ENCODE results near the gene OR51G2. TPM values are rescaled to one million over a fixed set of nuclear protein-coding genes. Genes with fewer than 3 reads are reported as not detected.

Gene OR51G2
- total and polyA plus RNA-seq, 2 experiments from 2014 or later = not detected

DNA sequence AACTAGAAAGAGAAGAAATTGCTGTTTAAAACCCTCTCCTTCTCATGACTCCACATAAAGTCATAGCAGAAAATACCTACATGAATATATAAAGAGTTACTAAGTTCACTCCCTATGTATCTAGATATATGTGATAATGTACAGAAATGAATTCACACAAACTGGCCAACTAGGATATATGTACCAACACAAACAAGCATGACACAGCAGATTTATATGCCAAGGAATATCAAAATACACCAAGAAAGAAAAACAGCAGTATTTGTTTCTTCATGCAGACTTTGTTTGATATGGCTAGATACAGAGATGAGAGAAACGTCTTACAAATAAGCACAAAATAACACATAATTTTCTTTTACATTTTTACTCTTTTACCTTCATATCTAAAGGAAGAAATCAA, 3.2 kb upstream of the OR51G2 start:
- Histone ChIP-seq H3K9ac (no peak overlapping the region), H3K9me2 (ENCODE audit: insufficient read depth) (no peaks in the 10 kb centered on the region), H4K20me1 (ENCODE audit: insufficient read depth) (no peaks in the 10 kb centered on the region), H3K27ac (no peak overlapping the region), H2AFZ (no peak overlapping the region), H3K27me3 (replicated peaks; ENCODE audit: insufficient read depth) (no peaks in the 10 kb centered on the region), H3K4me1 (ENCODE audit: insufficient read depth) (no peaks in the 10 kb centered on the region), H3F3A (ENCODE audit: insufficient read depth) (no peaks in the 10 kb centered on the region), H3K9me3 (ENCODE audit: low read depth) (no peaks in the 10 kb centered on the region), H3K4me3 (no peak overlapping the region), H3K4me2 (ENCODE audit: unreplicated experiment) (no peak overlapping the region), H3K79me2 (ENCODE audit: insufficient read depth) (no peaks in the 10 kb centered on the region), H3K36me3 (ENCODE audit: low read depth) (no peaks in the 10 kb centered on the region)
- TF ChIP-seq EZH2phosphoT487 (IDR thresholded peaks at IDR 0.05; ENCODE audit: insufficient read depth, low read depth) (no peak), EZH2 (IDR thresholded peaks at IDR 0.05; ENCODE audit: insufficient read depth, poor library complexity, severe bottlenecking) (no peak)
- WGBS, 2 experiments (ENCODE audit: low coverage in 1 of 2, low lambda C conversion rate in 2 of 2, missing lambda C conversion rate in 2 of 2) = 0 to 5% methylated on average over 1 of the region's 1 CpG
- in situ Hi-C loops (cut with MboI) = no loop called here
- DNase-seq = no peak

- H4K20me1 ChIP-seq (ENCODE audit: insufficient read depth) = no peaks in the 10 kb centered on the region
- no peak overlapping the region for H3K9ac ChIP-seq
- H2AFZ ChIP-seq = no peak overlapping the region
- no peaks in the 10 kb centered on the region for H3K27me3 ChIP-seq (replicated peaks; ENCODE audit: insufficient read depth)
- H3K9me2 ChIP-seq (ENCODE audit: insufficient read depth) = no peaks in the 10 kb centered on the region
- in situ Hi-C loops (cut with MboI) = no loop called here
- no peak for DNase-seq
- no peak overlapping the region for H3K27ac ChIP-seq
- no peak overlapping the region for H3K4me2 ChIP-seq (ENCODE audit: unreplicated experiment)
- no peak overlapping the region for H3K4me3 ChIP-seq
- H3K9me3 ChIP-seq (ENCODE audit: low read depth) = no peaks in the 10 kb centered on the region
- H3K4me1 ChIP-seq (ENCODE audit: insufficient read depth) = no peaks in the 10 kb centered on the region
- 0 to 2% methylated on average over 1 of the region's 1 CpG for WGBS, 2 experiments (ENCODE audit: low coverage in 1 of 2, low lambda C conversion rate in 2 of 2, missing lambda C conversion rate in 2 of 2)
- H3K36me3 ChIP-seq (ENCODE audit: low read depth) = no peaks in the 10 kb centered on the region
- no peaks in the 10 kb centered on the region for H3F3A ChIP-seq (ENCODE audit: insufficient read depth)
- H3K79me2 ChIP-seq (ENCODE audit: insufficient read depth) = no peaks in the 10 kb centered on the region
- no peak for TF ChIP-seq EZH2phosphoT487 (IDR thresholded peaks at IDR 0.05; ENCODE audit: insufficient read depth, low read depth)
- TF ChIP-seq EZH2 (IDR thresholded peaks at IDR 0.05; ENCODE audit: insufficient read depth, poor library complexity, severe bottlenecking) = no peak
These were observed 2.6 kb upstream of the OR51G2 start for GRCh38 chr11:4921796-4922195.

GRCh38 chr11:4916581-4916980, 2.6 kb downstream of the OR51G2 start:
- no peaks in the 10 kb centered on the region for H3K36me3 ChIP-seq (ENCODE audit: low read depth)
- H3K27ac ChIP-seq = no peak overlapping the region
- H3K27me3 ChIP-seq (replicated peaks; ENCODE audit: insufficient read depth) = no peaks in the 10 kb centered on the region
- H3K4me3 ChIP-seq = no peak overlapping the region
- no peak for DNase-seq
- TF ChIP-seq EZH2phosphoT487 (IDR thresholded peaks at IDR 0.05; ENCODE audit: insufficient read depth, low read depth) = no peak
- TF ChIP-seq EZH2 (IDR thresholded peaks at IDR 0.05; ENCODE audit: insufficient read depth, poor library complexity, severe bottlenecking) = no peak
- H2AFZ ChIP-seq = no peak overlapping the region
- no peaks in the 10 kb centered on the region for H3K9me3 ChIP-seq (ENCODE audit: low read depth)
- no peak overlapping the region for H3K4me2 ChIP-seq (ENCODE audit: unreplicated experiment)
- no peaks in the 10 kb centered on the region for H3K4me1 ChIP-seq (ENCODE audit: insufficient read depth)
- no peaks in the 10 kb centered on the region for H3K9me2 ChIP-seq (ENCODE audit: insufficient read depth)
- no peaks in the 10 kb centered on the region for H3F3A ChIP-seq (ENCODE audit: insufficient read depth)
- in situ Hi-C loops (cut with MboI) = no loop called here
- no peak overlapping the region for H3K9ac ChIP-seq
- no peaks in the 10 kb centered on the region for H3K79me2 ChIP-seq (ENCODE audit: insufficient read depth)
- no peaks in the 10 kb centered on the region for H4K20me1 ChIP-seq (ENCODE audit: insufficient read depth)

DNA sequence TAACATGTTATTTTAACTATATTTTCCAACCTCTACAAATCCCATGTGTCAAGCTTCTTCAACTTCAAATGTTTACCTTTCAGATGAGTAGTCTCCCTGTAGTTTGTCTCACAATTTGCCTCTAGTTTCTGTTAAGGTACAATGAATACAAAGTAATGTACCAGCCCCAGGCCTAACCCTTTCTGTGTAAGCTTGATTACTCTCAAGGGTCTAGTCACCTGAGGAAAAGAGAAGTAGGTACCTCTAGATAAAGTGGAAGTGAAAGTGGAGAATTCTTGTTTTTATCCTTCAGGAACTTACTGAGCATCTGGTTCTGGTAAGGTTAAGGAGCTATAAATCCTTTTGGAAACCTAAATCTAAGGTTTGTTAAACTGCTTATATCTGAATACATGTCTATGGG, 15.7 kb downstream of the OR51G2 start, which contains the start of gene OR51A7:
TSS of gene OR51A7 (plus strand) at position 300 of the 400 bp plus-strand sequence. CDS start 3,587 bp downstream, outside the sequence.
- H3F3A ChIP-seq (ENCODE audit: insufficient read depth) = no peaks in the 10 kb centered on the region

GRCh38 chr11:4891996-4892640, 27.0 kb downstream of the OR51G2 start:
- in situ Hi-C loops (cut with MboI) = no loop called here
- no peaks in the 10 kb centered on the region for H3K27me3 ChIP-seq (replicated peaks; ENCODE audit: insufficient read depth)
- no peaks in the 10 kb centered on the region for H4K20me1 ChIP-seq (ENCODE audit: insufficient read depth)
- TF ChIP-seq EZH2phosphoT487 (IDR thresholded peaks at IDR 0.05; ENCODE audit: insufficient read depth, low read depth) = no peak
- TF ChIP-seq EZH2 (IDR thresholded peaks at IDR 0.05; ENCODE audit: insufficient read depth, poor library complexity, severe bottlenecking) = no peak
- DNase-seq = peak; percentile 90
- no peak overlapping the region for H3K4me3 ChIP-seq
- no peak overlapping the region for H3K4me2 ChIP-seq (ENCODE audit: unreplicated experiment)
- no peaks in the 10 kb centered on the region for H3K9me3 ChIP-seq (ENCODE audit: low read depth)
- H3K79me2 ChIP-seq (ENCODE audit: insufficient read depth) = no peaks in the 10 kb centered on the region
- H3K9me2 ChIP-seq (ENCODE audit: insufficient read depth) = peaks cover 4% of the 10 kb centered on the region; the same call in 1 of the 2 replicates
- H3K4me1 ChIP-seq (ENCODE audit: insufficient read depth) = no peaks in the 10 kb centered on the region
- peaks cover 12% of the 10 kb centered on the region for H3F3A ChIP-seq (ENCODE audit: insufficient read depth)
- H3K9ac ChIP-seq = no peak overlapping the region
- no peaks in the 10 kb centered on the region for H3K36me3 ChIP-seq (ENCODE audit: low read depth)
- 63 to 71% methylated on average over 1 of the region's 1 CpG for WGBS, 2 experiments (ENCODE audit: low coverage in 1 of 2, low lambda C conversion rate in 2 of 2, missing lambda C conversion rate in 2 of 2)
- no peak overlapping the region for H2AFZ ChIP-seq
- no peak overlapping the region for H3K27ac ChIP-seq

More for the DNA sequence above, 15.7 kb downstream of the OR51G2 start, which contains the start of gene OR51A7:
- no peak within 1 kb of the TSS for H3K27ac ChIP-seq
- H3K4me3 ChIP-seq = no peak within 1 kb of the TSS
- H3K9me3 ChIP-seq (ENCODE audit: low read depth) = no peaks in the 10 kb centered on the region
- H3K79me2 ChIP-seq (ENCODE audit: insufficient read depth) = no peaks in the 10 kb centered on the region
- no peaks in the 10 kb centered on the region for H4K20me1 ChIP-seq (ENCODE audit: insufficient read depth)
- no peak for DNase-seq
- H3K9ac ChIP-seq = no peak within 1 kb of the TSS
- no peak within 1 kb of the TSS for H2AFZ ChIP-seq
- no peak within 1 kb of the TSS for H3K4me2 ChIP-seq (ENCODE audit: unreplicated experiment)
- no peaks in the 10 kb centered on the region for H3K4me1 ChIP-seq (ENCODE audit: insufficient read depth)
- H3K27me3 ChIP-seq (replicated peaks; ENCODE audit: insufficient read depth) = no peaks in the 10 kb centered on the region
- H3K36me3 ChIP-seq (ENCODE audit: low read depth) = no peaks in the 10 kb centered on the region
- no peaks in the 10 kb centered on the region for H3K9me2 ChIP-seq (ENCODE audit: insufficient read depth)
- TF ChIP-seq EZH2phosphoT487 (IDR thresholded peaks at IDR 0.05; ENCODE audit: insufficient read depth, low read depth) (no peak), EZH2 (IDR thresholded peaks at IDR 0.05; ENCODE audit: insufficient read depth, poor library complexity, severe bottlenecking) (no peak)
- in situ Hi-C loops (cut with MboI) = no loop called here

All from GM23248 (cell line).